MM.1S (cell line): ENCODE measurements around the gene CHMP5.

Experiments
- DNase-seq: peaks from one replicate; pipeline ENCODE4 v3.0.0-alpha.2; 2015
- H2AFZ ChIP-seq: fragments of 300-600 bp; sonication (generic); 2 replicates; pipeline ENCODE4 v1.6.0; 2016; ENCODE audit warnings: antibody characterized with exemption, low read length
- H3F3A ChIP-seq: fragments of 300-600 bp; sonication (generic); 2 replicates; pipeline ENCODE4 v1.6.1; 2016; ENCODE audit warnings: mild to moderate bottlenecking, antibody characterized with exemption, low read length, moderate library complexity, mixed read lengths; ENCODE audit not compliant: insufficient read depth
- H3K27ac ChIP-seq: fragments of 300-600 bp; sonication (generic); 2 replicates; pipeline ENCODE4 v1.5.1; 2016; ENCODE audit warnings: mild to moderate bottlenecking, low read length
- H3K27me3 ChIP-seq: fragments of 300-600 bp; sonication (generic); replicated peaks from 2 replicates; pipeline ENCODE4 v1.6.0; 2016; ENCODE audit warnings: low read length; ENCODE audit not compliant: insufficient read depth
- H3K36me3 ChIP-seq: fragments of 300-600 bp; sonication (generic); replicated peaks from 2 replicates; pipeline ENCODE4 v1.6.1; 2016; ENCODE audit warnings: mild to moderate bottlenecking, low read length, mixed read lengths; ENCODE audit not compliant: insufficient read depth
- H3K4me1 ChIP-seq: fragments of 300-600 bp; sonication (generic); 2 replicates; pipeline ENCODE4 v1.6.1; 2016; ENCODE audit warnings: low read length, mixed read lengths
- H3K4me2 ChIP-seq: fragments of 300-600 bp; sonication (generic); 2 replicates; pipeline ENCODE4 v1.6.0; 2016; ENCODE audit warnings: low read depth, low read length
- H3K4me3 ChIP-seq: fragments of 300-600 bp; sonication (generic); 2 replicates; pipeline ENCODE4 v1.5.1; 2016; ENCODE audit warnings: low read length, mixed read lengths
- H3K79me2 ChIP-seq: fragments of 300-600 bp; sonication (generic); 2 replicates; pipeline ENCODE4 v1.6.1; 2016; ENCODE audit warnings: mixed run types, low read length, mixed read lengths
- H3K9ac ChIP-seq: fragments of 300-600 bp; sonication (generic); 2 replicates; pipeline ENCODE4 v1.6.1; 2016; ENCODE audit warnings: low read length, mixed read lengths
- H3K9me2 ChIP-seq: fragments of 300-600 bp; sonication (generic); replicated peaks from 2 replicates; pipeline ENCODE4 v1.6.1; 2016; ENCODE audit warnings: mild to moderate bottlenecking, low read length, mixed read lengths; ENCODE audit not compliant: insufficient read depth
- H3K9me3 ChIP-seq: fragments of 300-600 bp; sonication (generic); replicated peaks from 2 replicates; pipeline ENCODE4 v1.6.1; 2016; ENCODE audit warnings: mild to moderate bottlenecking, low read length, mixed read lengths; ENCODE audit not compliant: insufficient read depth
- H4K20me1 ChIP-seq: fragments of 300-600 bp; sonication (generic); 2 replicates; pipeline ENCODE4 v1.6.1; 2016; ENCODE audit warnings: mild to moderate bottlenecking, low read length, moderate library complexity, mixed read lengths; ENCODE audit not compliant: insufficient read depth
- CTCF ChIP-seq: fragments of 300-600 bp; sonication (generic); IDR thresholded peaks from 2 replicates; pipeline ENCODE4 v1.5.1; 2016; ENCODE audit warnings: antibody characterized with exemption, low read length, mixed read lengths
- EZH2 ChIP-seq: fragments of 300-600 bp; sonication (generic); optimal IDR thresholded peaks from 2 replicates; pipeline ENCODE3; 2017; ENCODE audit warnings: low read depth, mild to moderate bottlenecking, antibody characterized with exemption, low read length, mixed read lengths
- EZH2phosphoT487 ChIP-seq: fragments of 300-600 bp; sonication (generic); IDR thresholded peaks from 2 replicates; pipeline ENCODE4 v1.6.1; 2018; ENCODE audit warnings: antibody characterized with exemption, low read length

The CHMP5 gene

GRCh38 chr9:33236571-33236970 is 28.3 kb upstream of the CHMP5 start:
- Histone ChIP-seq H3K27ac (no peak overlapping the region), H3K9me2 (no peaks in the 10 kb centered on the region), H3K4me2 (no peak overlapping the region), H4K20me1 (no peaks in the 10 kb centered on the region), H3F3A (no peaks in the 10 kb centered on the region), H2AFZ (no peak overlapping the region), H3K4me1 (no peaks in the 10 kb centered on the region), H3K9ac (no peak overlapping the region), H3K27me3 (no peaks in the 10 kb centered on the region), H3K36me3 (no peaks in the 10 kb centered on the region), H3K9me3 (no peaks in the 10 kb centered on the region), H3K79me2 (no peaks in the 10 kb centered on the region), H3K4me3 (no peak overlapping the region)
- no peak for DNase-seq
- no peak for TF ChIP-seq CTCF
- TF ChIP-seq EZH2 = no peak
- no peak for TF ChIP-seq EZH2phosphoT487

- Histone ChIP-seq H3K4me1 (no peaks in the 10 kb centered on the region), H3F3A (no peaks in the 10 kb centered on the region), H3K9ac (no peak within 1 kb of the TSS), H3K79me2 (no peaks in the 10 kb centered on the region), H2AFZ (no peak within 1 kb of the TSS), H3K4me3 (no peak within 1 kb of the TSS), H3K4me2 (no peak within 1 kb of the TSS), H3K27ac (no peak within 1 kb of the TSS), H3K9me3 (no peaks in the 10 kb centered on the region), H3K27me3 (no peaks in the 10 kb centered on the region), H3K9me2 (no peaks in the 10 kb centered on the region), H4K20me1 (no peaks in the 10 kb centered on the region), H3K36me3 (no peaks in the 10 kb centered on the region)
- no peak for DNase-seq
- TF ChIP-seq EZH2phosphoT487 (no peak), CTCF (no peak), EZH2 (no peak)
Observed at GRCh38 chr9:33239921-33240320, 24.9 kb upstream of the CHMP5 start, which contains the start of gene SPINK4. TSS of gene SPINK4 (plus strand) at chr9:33240167. CDS start at chr9:33240209, 42 bp downstream.

- Histone ChIP-seq H3K4me2 (no peak overlapping the region), H2AFZ (no peak overlapping the region)
- TF ChIP-seq CTCF (no peak), EZH2 (no peak), EZH2phosphoT487 (no peak)
Observed at GRCh38 chr9:33241298-33241697, 23.6 kb upstream of the CHMP5 start.

More at GRCh38 chr9:33241298-33241697, 23.6 kb upstream of the CHMP5 start:
- Histone ChIP-seq H3K27me3 (no peaks in the 10 kb centered on the region), H3K9me3 (no peaks in the 10 kb centered on the region), H3K9me2 (no peaks in the 10 kb centered on the region), H3K36me3 (no peaks in the 10 kb centered on the region), H3K27ac (no peak overlapping the region), H3K9ac (no peak overlapping the region), H3K4me3 (no peak overlapping the region), H3K79me2 (no peaks in the 10 kb centered on the region), H3F3A (no peaks in the 10 kb centered on the region), H4K20me1 (no peaks in the 10 kb centered on the region), H3K4me1 (no peaks in the 10 kb centered on the region)
- no peak for DNase-seq
